MCF 10A (cell line): Measurements from ENCODE around the gene SCN9A. TPM values are rescaled to one million over a fixed set of nuclear protein-coding genes. Genes with fewer than 3 reads are reported as not detected.

Experiments
- Bru-seq: library from RNA; stranded (reverse); fragments of 400-500 nt; gene quantifications from one replicate; lab custom pipeline; 2021; lab: Mats Ljungman, UMichigan
- BruChase-seq, 2 experiments: library from RNA; stranded (reverse); fragments of 400-500 nt; gene quantifications; one replicate each; lab custom pipeline; 2021; lab: Mats Ljungman, UMichigan
- BruUV-seq: library from RNA; stranded (reverse); fragments of 400-500 nt; replicated peaks from 2 replicates; lab custom pipeline; 2021; lab: Mats Ljungman, UMichigan
- CTCF ChIA-PET: fragments of 300-600 bp; sonication (Branson Sonifier 250); formaldehyde crosslinking; extraction: SDS; loops from one replicate; lab custom pipeline; 2021; ENCODE audit warnings: antibody characterized with exemption, inconsistent platforms; lab: Yijun Ruan, JAX
- POLR2A ChIA-PET: fragments of 300-600, 350-650 bp; sonication (Branson Sonifier 250); formaldehyde crosslinking; extraction: SDS; loops from one replicate; lab custom pipeline; 2020; ENCODE audit warnings: antibody characterized with exemption, inconsistent platforms; lab: Yijun Ruan, JAX
- DNase-seq: peaks from one replicate; pipeline ENCODE4 v3.0.0-alpha.2; 2018; ENCODE audit not compliant: unreplicated experiment
- H3K27ac Mint-ChIP-seq: one replicate; pipeline ENCODE4 v1.8.0; 2022; ENCODE audit warnings: mild to moderate bottlenecking, low read depth, mixed read lengths; ENCODE audit not compliant: unreplicated experiment
- H3K27me3 Mint-ChIP-seq: one replicate; pipeline ENCODE4 v1.8.0; 2022; ENCODE audit warnings: mixed read lengths; ENCODE audit not compliant: insufficient read depth, unreplicated experiment
- H3K36me3 Mint-ChIP-seq: one replicate; pipeline ENCODE4 v1.8.0; 2022; ENCODE audit warnings: mild to moderate bottlenecking, moderate library complexity, mixed read lengths; ENCODE audit not compliant: insufficient read depth, unreplicated experiment
- H3K4me1 Mint-ChIP-seq: one replicate; pipeline ENCODE4 v1.8.0; 2022; ENCODE audit warnings: mixed read lengths; ENCODE audit not compliant: insufficient read depth, unreplicated experiment
- H3K4me3 Mint-ChIP-seq: one replicate; pipeline ENCODE4 v1.8.0; 2022; ENCODE audit warnings: mild to moderate bottlenecking, moderate library complexity, mixed read lengths; ENCODE audit not compliant: unreplicated experiment
- H3K9me3 Mint-ChIP-seq: one replicate; pipeline ENCODE4 v1.8.0; 2022; ENCODE audit warnings: mixed read lengths; ENCODE audit not compliant: unreplicated experiment
- CTCF ChIP-seq: fragments of 200-600 bp; IDR thresholded peaks from one replicate; pipeline ENCODE4 v1.8.0; 2022; ENCODE audit warnings: antibody characterized with exemption, mild to moderate bottlenecking; ENCODE audit not compliant: unreplicated experiment
- intact Hi-C: fragments of 100-400 bp; cut with micrococcal nuclease; formaldehyde crosslinking; loops from 2 replicates; pipeline ENCODE4 v1.14.1; 2022
- long read RNA-seq: library from polyadenylated mRNA; stranded (forward); transcript quantifications from one replicate; pipeline ENCODE4 v2.0.0, GENCODE V29; 2022
- total RNA-seq: library from RNA; stranded (reverse); gene quantifications from 2 replicates; pipeline ENCODE4 v1.2.3, GENCODE V29; 2022

SCN9A gene
- total RNA-seq (1.3 and 1.9 TPM in 2 replicates), Bru-seq, nascent RNA (percentile 35 among the genes with signal in this experiment), BruChase-seq, experiment 1, labeled RNA remaining after a 6-hour chase (percentile 32 among the genes with signal in this experiment), BruChase-seq, experiment 2, labeled RNA remaining after a 2-hour chase (percentile 36 among the genes with signal in this experiment)
- long read RNA-seq, partial matches to known transcripts = 0 of 8 reads
- long read RNA-seq, other reads (novel, unspliced or antisense) = 7 of 8 reads

GRCh38 chr2:166375736-166376487 is at the start of gene SCN9A:
Gene SCN9A, minus strand, starts transcription at chr2:166375944. Its CDS starts 64,188 bp downstream, at chr2:166311756.
- peak; percentile 61 for DNase-seq
- H3K4me1 Mint-ChIP-seq = peaks cover 6% of the 10 kb centered on the region
- POLR2A ChIA-PET = no interaction called here
- peak; percentile 5 for TF ChIP-seq CTCF
- CTCF ChIA-PET = interaction anchor here (0.6 to 3.3 kb wide), 11 partner anchors 9 to 907 kb away, joined by 3 to 11 read pairs (median 3); no protein-coding TSS in a partner anchor
- no peaks in the 10 kb centered on the region for H3K36me3 Mint-ChIP-seq
- no peak within 1 kb of the TSS for H3K27ac Mint-ChIP-seq
- peaks cover 63% of the 10 kb centered on the region for H3K27me3 Mint-ChIP-seq
- intact Hi-C loops = loop anchor here (5.0 kb wide), 2 partner anchors 36 to 194 kb away; no protein-coding TSS in a partner anchor
- peak within 1 kb of the TSS; percentile 75 for H3K4me3 Mint-ChIP-seq
- H3K9me3 Mint-ChIP-seq = no peaks in the 10 kb centered on the region
- no TSS peak for BruUV-seq

DNA sequence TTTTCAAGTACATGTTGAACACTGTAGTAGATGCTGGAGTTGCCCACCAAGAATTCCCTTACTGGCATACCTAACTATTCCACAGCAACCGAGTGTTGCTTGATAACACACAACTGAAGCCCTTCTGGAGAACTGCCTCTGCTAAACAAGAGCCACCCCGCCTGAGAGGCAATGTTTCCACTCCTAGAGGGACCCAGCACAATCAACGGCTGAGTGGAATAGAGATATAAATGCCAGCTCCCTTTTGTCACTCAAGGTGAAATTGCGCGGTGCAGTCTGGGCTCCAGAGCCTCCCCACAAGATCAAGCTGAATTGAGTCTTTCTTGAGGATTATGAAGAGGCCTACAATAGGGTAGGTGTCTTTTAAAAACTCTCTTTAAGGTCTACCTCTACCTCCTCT is 49.1 kb upstream of the SCN9A start:
- peaks cover 57% of the 10 kb centered on the region for H3K27me3 Mint-ChIP-seq
- DNase-seq = no peak
- intact Hi-C loops = no loop called here
- ChIA-PET POLR2A (interaction anchor here (0.7 kb wide), 1 partner anchor 252 kb away, joined by 3 read pairs; no protein-coding TSS in a partner anchor), CTCF (interaction anchor here (0.6 to 1.2 kb wide), 4 partner anchors 21 to 471 kb away, joined by 3 to 4 read pairs (median 3); partner anchors contain the start of gene TTC21B)
- BruUV-seq = no TSS peak
- no peak overlapping the region for H3K4me3 Mint-ChIP-seq
- no peaks in the 10 kb centered on the region for H3K4me1 Mint-ChIP-seq
- H3K9me3 Mint-ChIP-seq = no peaks in the 10 kb centered on the region
- no peak for TF ChIP-seq CTCF
- H3K36me3 Mint-ChIP-seq = no peaks in the 10 kb centered on the region
- no peak overlapping the region for H3K27ac Mint-ChIP-seq

GRCh38 chr2:166419616-166419934 is 43.8 kb upstream of the SCN9A start:
- peaks cover 14% of the 10 kb centered on the region for H3K27me3 Mint-ChIP-seq
- peak; percentile 49 for TF ChIP-seq CTCF
- no peaks in the 10 kb centered on the region for H3K36me3 Mint-ChIP-seq
- POLR2A ChIA-PET = no interaction called here
- DNase-seq = peak; percentile 54
- intact Hi-C loops = loop anchor here (1.0 to 5.0 kb wide), 5 partner anchors 35 to 467 kb away; partner anchors contain the start of gene TTC21B
- CTCF ChIA-PET = interaction anchor here (0.7 to 4.2 kb wide), 7 partner anchors 34 to 463 kb away, joined by 3 to 36 read pairs (median 4); no protein-coding TSS in a partner anchor
- H3K4me3 Mint-ChIP-seq = no peak overlapping the region
- no peaks in the 10 kb centered on the region for H3K9me3 Mint-ChIP-seq
- H3K4me1 Mint-ChIP-seq = no peaks in the 10 kb centered on the region
- H3K27ac Mint-ChIP-seq = no peak overlapping the region
- BruUV-seq = no TSS peak
